Hematopoietic multipotent progenitor cell treated with erythropoietin and hydrocortisone succinate and interleukin-3 and kit ligand, for 4 days (in vitro differentiated cells): ENCODE results near the gene FRMD6.
A peak's percentile ranks its signal among the peaks of the same experiment; 100 is the strongest.
"Not testable (repeated sequence)": the region's sequence is repeated elsewhere in the genome, so short reads cannot be mapped to it uniquely, and the experiment has no call there.

Experiments
- DNase-seq: peaks from one replicate; pipeline ENCODE4 v3.0.0-alpha.2; 2015

The FRMD6 gene

DNA sequence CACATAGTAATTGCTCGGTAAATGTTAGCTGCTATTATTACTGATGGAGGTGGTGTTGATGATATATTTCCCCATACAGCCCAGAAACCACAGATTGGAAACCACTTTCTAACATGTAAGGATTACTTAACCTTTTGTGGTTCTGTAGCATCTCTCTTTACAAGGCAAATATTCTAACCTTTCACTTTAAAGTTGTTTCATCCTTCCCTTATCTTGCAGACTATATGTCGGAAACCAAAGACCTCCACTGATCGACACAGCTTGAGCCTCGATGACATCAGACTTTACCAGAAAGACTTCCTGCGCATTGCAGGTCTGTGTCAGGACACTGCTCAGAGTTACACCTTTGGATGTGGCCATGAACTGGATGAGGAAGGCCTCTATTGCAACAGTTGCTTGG is 75.8 kb downstream of the FRMD6 start:
- DNase-seq, result peak; percentile 40

DNA sequence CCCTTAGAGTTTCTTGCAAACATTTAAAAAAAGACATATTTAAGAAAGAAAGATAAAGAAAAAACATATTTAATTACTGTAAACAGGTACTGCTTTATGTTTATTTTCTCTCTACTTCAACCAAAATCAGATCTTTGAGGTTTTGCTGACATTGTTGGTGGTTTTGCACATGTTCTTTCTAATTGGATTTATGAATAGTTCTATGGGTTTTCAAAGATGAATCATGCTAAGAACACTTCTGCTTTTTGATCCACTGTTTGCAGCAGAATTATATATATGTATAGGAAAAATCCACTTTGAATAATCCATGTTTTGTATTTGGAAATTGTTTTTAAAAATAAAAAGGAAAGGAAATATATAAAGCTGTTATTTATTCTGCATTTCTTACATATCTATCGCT is 78.4 kb downstream of the FRMD6 start:
- peak; percentile 30 for DNase-seq

DNA sequence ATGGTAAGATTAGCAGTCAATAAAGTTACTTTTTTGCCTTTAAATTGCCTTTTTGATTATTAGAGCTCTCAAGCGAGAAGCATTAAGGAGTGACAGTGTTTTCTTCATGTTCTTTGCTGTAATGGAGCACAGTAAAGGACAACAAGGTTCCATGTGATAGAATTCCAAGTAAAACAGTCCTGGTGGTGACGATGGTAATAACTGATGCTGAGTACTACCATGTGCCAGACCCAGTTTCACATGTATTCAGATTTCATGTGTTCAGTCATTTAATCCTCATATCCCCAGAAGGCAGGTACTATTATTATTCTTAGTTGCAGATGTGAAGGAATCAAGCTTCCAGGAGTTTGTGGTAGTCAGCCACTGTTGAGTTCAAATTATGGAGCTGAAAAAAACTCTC is 79.0 kb downstream of the FRMD6 start:
- no peak for DNase-seq

DNA sequence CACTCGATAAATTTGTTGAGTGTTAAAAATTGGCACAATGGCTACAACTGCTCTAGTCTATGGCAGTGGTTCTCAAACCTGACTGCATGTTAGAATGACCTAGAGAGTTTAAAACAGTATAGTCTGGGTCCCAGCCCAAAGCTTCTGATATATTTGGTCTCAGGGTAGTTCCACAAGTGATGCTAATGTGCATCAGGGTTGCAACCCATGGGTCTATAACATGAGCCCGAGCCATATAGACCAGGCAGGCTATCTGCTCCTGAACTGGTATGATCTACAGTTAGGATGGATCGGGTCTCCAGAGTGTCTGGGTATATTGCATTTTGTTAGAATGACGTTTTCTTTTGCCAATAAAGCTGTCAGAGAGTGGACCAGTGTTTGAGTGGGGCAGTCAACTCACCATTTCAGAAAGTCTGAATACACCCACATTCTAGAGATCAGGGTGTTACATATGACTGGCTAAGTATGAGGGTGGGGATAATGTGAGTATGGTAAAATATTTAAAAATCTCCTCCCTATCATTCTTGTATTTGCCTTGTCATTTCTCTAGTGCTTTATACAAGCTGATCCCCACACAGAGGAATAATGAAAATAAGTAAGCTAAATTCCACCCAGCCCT is 80.9 kb downstream of the FRMD6 start:
- DNase-seq, result no peak

DNA sequence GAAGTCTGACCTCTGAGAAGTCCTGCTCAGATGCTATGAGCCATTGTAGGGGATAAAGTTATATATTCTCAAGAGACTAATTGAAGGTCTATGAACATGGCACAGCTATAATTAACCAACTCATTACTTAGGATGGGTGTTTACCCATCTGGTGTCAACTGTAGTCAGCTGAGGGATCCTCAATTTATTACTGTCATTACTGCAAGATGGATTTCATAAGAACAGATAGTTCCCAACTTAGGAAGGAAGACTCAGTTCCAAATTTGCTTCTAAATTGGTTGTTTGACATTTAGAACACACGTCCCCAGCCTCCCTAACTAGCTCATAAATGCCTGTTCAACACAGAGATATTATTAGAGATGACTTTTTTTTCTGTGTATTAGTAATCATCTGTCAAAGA is 81.4 kb downstream of the FRMD6 start:
- no peak for DNase-seq

DNA sequence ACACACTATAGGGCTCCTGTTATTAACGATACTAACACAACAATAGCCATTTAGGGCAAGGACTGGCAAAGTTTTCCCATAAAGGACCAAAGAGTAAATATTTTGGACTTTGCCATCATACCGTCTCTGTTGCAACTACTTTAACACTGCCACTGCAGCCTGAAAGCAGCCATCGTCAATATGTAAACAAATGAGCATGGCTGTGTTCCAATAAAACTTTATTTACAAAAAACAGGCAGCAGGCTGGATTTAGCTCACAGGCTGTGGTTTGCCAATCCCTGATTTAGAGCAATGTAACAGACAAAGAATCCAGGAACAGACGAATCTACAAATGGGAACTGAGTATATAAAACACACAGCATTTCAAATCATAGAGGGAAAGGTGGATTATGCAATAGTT is 84.1 kb downstream of the FRMD6 start:
- DNase-seq, result no peak

DNA sequence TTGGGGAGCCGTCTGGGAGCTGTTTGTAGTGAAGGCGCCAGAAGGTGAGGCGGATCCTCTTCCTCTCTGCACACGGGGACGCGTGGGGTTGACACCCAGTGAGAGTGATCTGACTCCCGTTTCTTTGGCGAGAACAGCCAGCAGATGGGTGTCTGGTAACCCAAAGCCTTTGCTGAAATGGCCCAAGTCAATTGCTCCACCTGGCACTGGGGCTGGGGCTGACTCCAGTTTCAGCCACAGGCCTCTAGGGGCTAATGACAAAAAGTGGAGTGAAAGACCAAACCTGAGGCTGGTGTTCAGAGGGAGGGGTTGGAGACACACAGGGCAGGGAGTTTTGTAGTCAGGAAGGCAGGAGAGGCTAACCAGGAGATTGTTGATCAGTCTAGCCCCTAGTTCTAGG is 87.0 kb downstream of the FRMD6 start:
- DNase-seq, result peak; percentile 6

DNA sequence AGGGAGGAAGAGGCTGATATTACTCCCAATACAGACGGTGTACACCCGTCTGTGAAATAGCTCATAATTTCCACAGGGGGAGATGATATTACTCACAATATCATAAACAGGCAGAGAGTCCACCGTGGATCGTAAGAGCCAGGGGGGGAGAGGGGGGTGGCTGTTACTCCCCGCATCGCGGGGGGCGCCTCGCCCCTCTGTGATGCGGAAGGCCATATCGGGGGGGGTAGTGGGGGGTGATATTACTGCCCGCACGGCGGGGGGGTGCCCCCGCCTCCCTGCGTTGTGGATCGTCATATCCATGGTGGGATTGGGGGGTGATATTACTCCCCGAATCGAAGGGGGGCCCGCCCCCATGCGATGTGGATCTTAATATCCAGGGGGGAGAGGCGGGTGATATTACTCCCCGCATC is 91.9 kb downstream of the FRMD6 start:
- DNase-seq, result no peak

DNA sequence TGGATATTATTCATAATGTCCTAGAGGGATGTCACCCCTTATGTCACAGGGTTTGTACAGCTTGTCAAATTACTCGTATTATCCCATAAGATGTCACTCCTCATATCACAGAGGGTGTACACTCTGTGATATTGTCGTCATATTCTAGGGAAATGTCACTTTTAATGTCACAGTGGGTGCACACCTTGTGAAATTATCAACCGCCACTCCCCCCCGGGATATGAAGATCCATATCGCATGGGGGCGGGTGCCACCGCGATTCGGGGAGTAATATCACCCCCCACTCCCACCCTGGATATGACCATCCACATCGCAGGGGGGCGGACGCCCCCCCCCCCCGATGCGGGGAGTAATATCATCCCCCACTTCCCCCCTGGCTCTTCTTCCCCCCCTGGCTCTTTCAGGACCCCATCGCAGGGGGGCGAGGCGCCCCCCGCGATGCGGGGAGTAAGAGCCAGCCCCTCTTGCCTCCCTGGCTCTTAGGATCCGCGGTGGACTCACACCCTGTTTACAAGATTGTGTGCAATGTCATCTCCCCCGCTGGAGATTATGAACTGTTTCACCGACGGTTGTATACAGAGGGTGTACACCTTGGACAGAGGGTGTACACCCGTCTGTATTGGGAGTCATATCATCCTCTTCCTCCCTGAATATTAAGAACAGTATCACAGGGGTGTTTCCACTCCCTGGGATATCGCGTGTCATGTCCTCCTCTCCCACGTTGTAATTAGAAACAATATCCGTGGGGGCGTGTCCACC is 92.8 kb downstream of the FRMD6 start:
- DNase-seq, result no peak

DNA sequence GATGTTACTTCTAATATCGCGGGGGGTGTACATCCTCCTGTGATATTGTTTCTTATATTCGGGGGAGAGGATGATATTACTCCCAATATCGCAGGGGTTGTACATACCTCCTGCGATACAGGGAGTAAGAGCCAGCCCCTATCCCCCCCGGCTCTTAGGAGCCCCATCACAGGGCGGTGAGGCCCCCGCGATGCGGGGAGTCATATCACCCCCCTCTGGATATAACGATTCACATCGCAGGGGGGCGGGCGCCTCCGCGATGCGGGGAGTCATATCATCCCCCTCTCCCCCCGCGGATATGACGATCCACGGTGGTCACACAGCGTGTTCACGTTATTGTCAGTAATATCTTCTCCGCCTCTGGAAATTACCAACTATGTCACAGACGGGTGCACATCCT is 95.1 kb downstream of the FRMD6 start:
- DNase-seq, result not testable (repeated sequence)

DNA sequence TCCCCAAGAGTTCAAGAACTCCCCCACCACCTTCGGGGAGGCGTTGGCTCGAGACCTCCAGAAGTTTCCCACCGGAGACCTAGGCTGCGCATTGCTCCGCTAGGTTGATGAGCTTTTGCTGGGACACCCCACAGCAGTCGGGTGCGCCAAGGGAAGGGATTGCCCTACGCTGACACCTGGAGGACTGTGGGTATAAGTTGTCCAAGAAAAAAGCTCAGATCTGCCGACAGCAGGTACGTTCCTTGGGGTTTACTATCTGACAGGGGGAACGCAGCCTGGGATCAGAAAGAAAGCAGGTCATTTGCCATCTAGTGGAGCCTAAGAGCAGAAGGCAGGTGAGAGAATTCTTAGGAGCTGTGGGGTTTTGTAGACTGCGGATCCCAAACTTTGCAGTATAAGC is 98.8 kb downstream of the FRMD6 start:
- peak; percentile 20 for DNase-seq

DNA sequence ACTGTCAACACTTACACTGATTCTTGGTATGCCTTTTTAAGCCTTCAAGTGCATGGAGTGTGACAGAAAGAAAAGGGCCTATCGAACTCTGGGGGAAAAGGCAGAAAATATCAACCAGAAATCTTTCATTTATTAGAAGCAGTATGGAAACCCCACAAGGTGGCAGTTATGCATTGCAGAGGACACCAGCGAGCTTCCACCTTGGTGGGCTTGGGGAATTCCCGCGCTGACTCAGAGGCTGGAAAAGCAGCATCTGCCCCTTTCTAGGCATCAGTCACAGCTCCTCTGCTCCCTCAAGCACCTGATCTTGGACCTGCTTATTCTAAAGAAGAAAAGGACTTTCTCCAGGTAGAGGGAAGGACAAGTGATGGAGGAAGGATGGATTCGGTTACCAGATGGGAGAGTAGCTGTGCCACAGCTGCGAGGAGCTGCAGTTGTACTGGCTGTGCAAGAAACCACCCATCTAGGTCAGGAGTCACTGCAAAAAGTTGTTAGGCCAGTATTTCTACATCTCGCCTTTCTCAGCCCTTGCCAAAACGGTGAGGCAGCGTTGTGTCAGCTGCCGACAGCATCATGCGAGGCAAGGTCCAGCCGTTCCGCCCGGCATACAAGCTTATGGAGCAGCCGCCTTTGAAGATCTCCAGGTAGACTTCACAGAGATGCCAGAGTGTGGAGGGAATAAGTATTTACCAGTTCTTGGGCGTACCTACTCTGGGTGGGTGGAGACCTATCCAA is 100.1 kb downstream of the FRMD6 start:
- not testable (repeated sequence) for DNase-seq

DNA sequence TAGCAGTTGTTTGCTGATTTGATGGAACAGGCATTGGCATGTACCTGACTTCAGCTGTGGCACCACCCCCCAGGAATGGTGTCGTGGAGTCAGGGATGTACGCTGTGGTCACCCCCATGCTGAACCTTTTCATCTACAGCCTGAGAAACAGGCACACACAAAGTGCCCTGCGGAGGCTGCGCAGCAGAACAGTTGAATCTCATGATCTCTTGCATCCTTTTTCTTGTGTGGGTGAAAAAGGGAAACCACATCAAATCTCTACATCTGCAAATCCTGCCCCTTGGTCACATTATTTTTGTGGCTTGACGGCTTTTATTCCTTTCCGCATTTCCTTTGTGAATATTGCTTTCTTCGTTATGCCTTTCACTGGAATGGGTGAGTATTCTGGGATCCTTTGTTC is 106.0 kb downstream of the FRMD6 start:
- peak; percentile 39 for DNase-seq

DNA sequence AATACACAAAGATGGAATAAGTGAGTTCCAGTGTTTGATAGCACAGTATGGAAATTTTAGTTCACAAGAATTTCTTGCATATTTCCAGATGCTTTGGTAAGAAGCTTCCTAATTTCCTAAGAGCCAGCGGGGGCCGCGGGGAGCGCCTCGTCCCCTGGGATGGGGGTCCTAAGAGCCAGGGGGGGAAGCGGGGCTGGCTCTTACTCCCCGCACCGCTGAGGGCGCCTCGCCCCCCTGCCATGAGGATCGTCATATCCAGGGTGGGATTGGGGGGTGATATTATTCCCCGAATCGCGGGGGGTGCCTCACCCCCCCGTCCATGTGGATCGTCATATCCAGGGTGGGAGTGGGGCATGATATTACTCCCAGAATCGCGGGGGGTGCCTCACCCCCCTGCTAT is 108.2 kb downstream of the FRMD6 start:
- DNase-seq, result no peak

DNA sequence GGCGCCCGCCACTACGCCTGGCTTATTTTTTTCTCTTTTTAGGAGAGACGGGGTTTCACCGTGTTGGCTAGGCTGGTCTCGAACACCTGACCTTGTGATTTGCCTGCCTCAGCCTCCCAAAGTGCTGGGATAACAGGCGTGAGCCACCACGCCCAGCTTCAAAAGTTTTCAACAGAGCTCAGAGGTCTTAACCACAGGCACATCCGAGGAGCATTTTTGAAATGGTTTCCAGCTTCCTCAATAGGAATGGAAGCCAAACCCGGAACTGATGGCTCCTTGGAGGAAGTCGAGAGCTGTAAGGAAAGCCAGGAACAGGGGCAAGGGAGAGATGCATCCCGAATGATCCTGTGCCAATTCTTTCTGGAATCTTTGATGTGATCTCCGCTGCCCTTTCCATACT is 114.0 kb downstream of the FRMD6 start:
- DNase-seq, result not testable (repeated sequence)

DNA sequence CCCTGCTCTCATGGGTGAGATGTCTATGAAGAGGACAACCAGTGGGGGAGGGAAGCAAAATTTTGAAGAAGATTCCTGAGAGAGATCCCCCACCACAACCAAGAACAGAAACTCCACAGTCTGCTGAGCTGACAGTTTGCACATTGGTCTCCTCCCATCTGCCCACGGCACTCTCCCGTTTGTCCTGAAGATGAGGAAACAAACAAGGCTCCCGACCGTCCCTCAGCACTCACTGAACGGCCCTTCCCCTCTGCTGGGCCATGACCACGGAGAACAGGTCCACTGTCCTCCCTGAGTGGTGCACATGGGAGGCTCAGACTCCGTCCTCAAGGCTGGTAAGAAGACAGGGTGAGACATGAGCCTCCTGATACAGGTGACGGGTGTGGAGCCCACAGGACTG is 114.9 kb downstream of the FRMD6 start:
- DNase-seq, result not testable (repeated sequence)

DNA sequence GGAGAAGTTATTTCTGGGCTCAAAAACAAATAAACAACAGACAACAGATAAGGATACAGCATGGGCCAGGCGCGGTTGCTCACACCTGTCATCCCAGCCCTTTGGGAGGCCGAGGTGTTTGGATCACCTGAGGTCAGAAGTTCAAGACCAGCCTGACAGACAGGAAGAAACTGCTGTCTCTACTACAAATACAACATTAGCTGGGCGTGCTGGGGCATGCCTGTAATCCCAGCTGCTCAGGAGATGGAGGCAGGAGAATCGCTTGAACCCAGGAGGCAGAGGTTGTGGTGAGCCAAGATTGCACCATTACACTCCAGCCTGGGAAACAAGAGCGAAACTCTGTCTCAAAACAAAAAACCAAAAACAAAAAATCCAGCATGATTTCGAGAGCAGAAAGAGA is 117.6 kb downstream of the FRMD6 start:
- DNase-seq, result not testable (repeated sequence)

DNA sequence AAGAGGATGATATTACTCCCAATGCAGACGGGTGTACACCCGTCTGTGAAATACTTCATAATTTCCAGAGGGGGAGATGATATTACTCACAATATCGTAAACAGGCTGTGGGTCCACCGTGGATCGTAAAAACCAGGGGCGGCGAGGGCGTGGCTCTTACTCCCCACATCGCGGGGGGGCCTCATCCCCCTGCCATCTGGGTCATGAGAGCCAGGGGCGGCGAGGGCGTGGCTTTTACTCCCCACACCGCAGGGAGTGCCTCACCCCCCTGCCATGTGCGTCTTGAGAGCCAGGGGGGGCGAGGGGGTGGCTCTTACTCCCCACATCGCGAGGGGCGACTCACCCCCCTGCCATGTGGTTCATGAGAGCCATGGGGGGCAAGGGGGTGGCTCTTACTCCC is 122.5 kb downstream of the FRMD6 start:
- no peak for DNase-seq

DNA sequence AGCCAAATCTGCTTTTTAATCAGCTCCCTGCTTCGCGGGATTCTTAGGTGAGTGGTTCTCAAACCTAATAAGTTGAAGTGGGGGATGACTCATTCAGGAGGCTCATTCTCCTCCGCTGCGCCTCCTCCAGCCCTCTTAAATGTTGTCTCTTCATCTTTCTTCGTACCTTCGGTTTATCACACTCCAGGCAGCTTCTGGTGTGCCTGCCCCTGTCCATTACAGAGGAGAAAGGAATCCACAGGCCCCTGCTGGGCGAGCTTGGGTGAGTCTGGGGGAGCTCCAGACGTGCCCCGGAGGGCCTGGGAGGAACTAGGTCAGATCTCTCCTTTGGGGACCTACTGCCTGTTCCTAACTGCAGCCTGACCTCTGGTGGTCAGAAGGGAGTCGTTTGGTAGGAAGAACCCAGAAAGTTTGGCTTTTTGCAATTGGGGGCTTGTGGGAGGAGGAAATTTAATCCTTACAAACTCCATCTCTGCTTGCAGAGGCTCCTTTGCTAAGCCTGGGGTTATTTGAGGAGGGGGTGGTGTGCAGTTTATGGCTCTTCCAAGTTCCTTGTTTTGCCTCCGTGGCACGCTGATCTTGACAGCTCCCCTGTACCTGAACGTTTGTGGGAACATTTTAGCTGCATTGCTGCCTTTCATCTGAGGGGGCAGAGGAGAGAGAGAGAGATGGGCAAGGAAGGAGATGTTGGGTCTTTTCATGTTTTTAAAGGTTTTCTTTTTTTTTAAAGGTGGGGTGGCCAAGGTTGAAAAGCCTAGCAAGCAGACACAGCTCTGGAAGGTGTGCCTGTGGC is 124.6 kb downstream of the FRMD6 start:
- DNase-seq, result peak; percentile 80

DNA sequence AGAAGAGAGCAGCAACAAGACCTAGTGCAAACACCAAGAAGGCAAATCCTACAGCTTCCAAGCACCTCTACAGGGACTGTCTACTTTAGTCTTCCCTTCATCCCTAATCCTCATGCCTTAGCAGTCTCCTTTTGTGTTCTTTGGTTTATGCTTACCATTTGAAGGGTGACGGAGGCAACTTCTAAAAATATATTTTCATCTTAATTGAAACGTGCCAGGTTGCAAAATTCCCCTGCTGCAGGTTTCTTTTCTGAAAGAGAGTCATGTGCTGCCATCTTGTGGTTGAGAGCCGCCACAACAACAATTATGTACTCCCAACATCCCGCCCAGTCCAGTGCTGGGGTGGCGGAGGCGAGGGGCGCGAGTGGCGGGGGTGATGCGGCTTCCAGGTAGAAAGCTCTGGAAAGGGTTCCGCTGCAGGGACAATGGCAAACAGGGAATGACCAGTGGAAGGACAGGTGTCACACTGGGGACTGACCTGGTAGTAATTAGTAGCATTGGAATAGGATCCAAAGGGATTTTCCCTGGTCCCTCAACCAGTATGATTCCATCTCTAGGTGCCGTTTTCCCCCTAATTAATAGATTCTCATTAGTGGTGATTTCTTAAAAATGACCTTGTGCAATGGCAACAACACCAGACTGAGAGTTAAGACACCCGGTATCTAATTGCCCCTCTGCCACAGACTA is 128.4 kb downstream of the FRMD6 start:
- peak; percentile 85 for DNase-seq
